Activated CD4-positive, alpha-beta T cell treated with anti-CD3 and anti-CD28 coated beads, Interleukin-2, amount 10 ng/mL, durations not matched to agents 24 days and 14 days (primary cell): ENCODE results near the gene FXYD1. TPM values are rescaled to one million over a fixed set of nuclear protein-coding genes. Genes with fewer than 3 reads are reported as not detected.
A peak's percentile ranks its signal among the peaks of the same experiment; 100 is the strongest.
"Not testable (repeated sequence)": the region's sequence is repeated elsewhere in the genome, so short reads cannot be mapped to it uniquely, and the experiment has no call there.

Experiments
- DNase-seq: peaks from one replicate; pipeline ENCODE4 v3.0.0; 2022
- H3K27ac Mint-ChIP-seq: one replicate; pipeline ENCODE4 v1.8.0; 2022; ENCODE audit warnings: mild to moderate bottlenecking, mixed read lengths
- H3K27me3 Mint-ChIP-seq: one replicate; pipeline ENCODE4 v1.8.0; 2022; ENCODE audit warnings: mixed read lengths
- H3K36me3 Mint-ChIP-seq: one replicate; pipeline ENCODE4 v1.8.0; 2022; ENCODE audit warnings: low read depth, mild to moderate bottlenecking, mixed read lengths
- H3K4me1 Mint-ChIP-seq: one replicate; pipeline ENCODE4 v1.8.0; 2021; ENCODE audit warnings: mixed read lengths
- H3K4me3 Mint-ChIP-seq: one replicate; pipeline ENCODE4 v1.8.0; 2022; ENCODE audit warnings: mild to moderate bottlenecking, moderate library complexity, mixed read lengths
- H3K9me3 Mint-ChIP-seq: one replicate; pipeline ENCODE4 v1.8.0; 2021; ENCODE audit warnings: mixed read lengths
- intact Hi-C: fragments of 100-400 bp; cut with micrococcal nuclease; formaldehyde crosslinking; loops from one replicate; pipeline ENCODE4 v1.15.1; 2023
- total RNA-seq: library from RNA; stranded (reverse); gene quantifications from 2 replicates; pipeline ENCODE4 v1.2.3, GENCODE V29; 2022

Gene FXYD1
- total RNA-seq, 1 donor from 2014 or later = 0.79 TPM

DNA sequence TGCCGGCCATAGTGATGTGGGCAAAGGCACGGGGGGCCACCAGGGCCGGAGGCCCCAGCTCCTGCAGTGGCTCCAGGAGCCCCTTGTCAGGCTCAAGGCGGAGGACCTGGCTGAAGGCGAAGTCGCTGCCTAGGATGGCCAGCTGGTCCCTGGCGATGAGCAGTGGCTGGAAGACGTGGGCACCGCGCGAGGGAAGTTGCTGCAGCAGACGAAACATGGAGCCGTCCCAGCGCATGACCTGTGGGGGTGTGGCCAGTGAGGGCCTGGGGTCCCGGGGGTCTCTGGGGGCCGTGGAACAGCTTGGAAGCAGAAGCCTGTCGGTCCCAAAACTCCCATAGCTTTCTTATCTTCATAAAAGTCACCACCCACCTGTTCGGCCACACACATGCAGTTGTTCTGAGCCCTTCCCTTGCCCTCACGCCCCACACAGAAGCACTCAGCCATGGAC, 13.3 kb upstream of the FXYD1 start:
- Mint-ChIP-seq H3K27me3 (peaks cover 7% of the 10 kb centered on the region), H3K36me3 (no peaks in the 10 kb centered on the region), H3K4me1 (peaks cover 11% of the 10 kb centered on the region), H3K4me3 (no peak overlapping the region), H3K27ac (no peak overlapping the region), H3K9me3 (no peaks in the 10 kb centered on the region)
- DNase-seq = no peak
- intact Hi-C loops = no loop called here

DNA sequence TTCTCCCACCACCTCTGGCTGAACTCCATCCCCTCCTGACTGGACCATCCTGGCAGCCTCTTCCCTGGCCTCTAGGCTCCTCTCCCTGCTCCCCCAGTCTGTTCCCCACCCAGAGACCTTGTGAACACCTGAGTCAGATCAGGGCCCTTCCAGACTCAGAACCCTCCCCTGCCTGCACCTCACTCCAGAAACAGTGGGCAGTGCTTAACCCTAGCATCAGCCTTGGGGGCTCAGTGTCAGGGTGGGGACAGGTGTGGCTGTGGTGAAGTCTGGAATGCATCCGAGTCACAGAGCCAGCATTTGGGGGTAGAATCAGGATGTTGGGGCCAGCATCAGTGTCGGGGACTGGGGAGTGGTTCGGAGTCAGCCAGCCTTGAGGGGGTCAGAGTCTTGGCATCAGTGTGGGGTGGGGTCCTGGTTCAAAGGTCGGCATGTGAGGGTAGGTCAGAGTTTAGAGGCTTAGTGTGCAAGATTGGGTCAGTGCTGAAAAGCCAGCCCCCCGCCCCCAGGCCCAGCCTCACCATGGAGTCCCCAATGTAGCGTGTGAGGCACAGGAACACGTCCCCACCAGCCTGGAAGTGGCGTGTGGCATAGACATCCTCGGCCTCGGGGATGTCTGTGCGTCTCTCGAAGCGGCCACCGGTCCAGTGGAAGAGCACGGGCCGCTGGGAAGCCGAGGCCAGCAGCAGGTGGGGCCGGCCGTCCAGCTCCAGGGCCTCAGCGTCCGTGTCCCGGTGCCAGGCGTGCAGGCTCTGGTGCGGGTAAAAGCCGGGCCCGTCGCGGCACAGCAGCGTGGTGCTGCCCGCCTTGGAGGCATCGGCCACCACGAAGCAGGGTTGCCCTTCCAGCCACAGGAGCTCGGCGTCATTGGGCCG, 12.6 kb upstream of the FXYD1 start:
- DNase-seq = no peak
- Mint-ChIP-seq H3K4me1 (peaks cover 11% of the 10 kb centered on the region), H3K27me3 (peaks cover 7% of the 10 kb centered on the region), H3K36me3 (no peaks in the 10 kb centered on the region), H3K9me3 (no peaks in the 10 kb centered on the region), H3K27ac (no peak overlapping the region), H3K4me3 (peak overlapping the region; percentile 2)
- intact Hi-C loops = no loop called here

DNA sequence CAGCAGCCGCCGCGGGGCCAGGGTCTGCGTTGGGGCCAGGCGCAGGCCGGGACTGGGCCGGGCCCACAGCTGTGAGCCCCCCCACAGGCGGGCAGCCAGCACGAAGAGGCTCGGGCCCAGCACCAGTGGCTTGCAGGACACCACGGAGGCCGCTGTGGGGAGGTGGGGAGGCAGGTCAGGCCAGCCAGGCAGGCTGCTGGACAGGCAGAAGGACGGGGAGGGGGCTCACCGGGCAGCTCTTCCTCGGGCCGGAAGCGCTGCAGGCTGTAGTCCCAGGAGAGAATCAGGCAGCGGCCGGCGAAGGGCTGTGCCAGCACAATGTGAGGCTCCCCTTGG, 12.0 kb upstream of the FXYD1 start:
- Mint-ChIP-seq H3K9me3 (no peaks in the 10 kb centered on the region), H3K4me3 (no peak overlapping the region), H3K4me1 (peaks cover 11% of the 10 kb centered on the region), H3K27me3 (peaks cover 7% of the 10 kb centered on the region), H3K36me3 (no peaks in the 10 kb centered on the region), H3K27ac (no peak overlapping the region)
- no peak for DNase-seq
- intact Hi-C loops = no loop called here

DNA sequence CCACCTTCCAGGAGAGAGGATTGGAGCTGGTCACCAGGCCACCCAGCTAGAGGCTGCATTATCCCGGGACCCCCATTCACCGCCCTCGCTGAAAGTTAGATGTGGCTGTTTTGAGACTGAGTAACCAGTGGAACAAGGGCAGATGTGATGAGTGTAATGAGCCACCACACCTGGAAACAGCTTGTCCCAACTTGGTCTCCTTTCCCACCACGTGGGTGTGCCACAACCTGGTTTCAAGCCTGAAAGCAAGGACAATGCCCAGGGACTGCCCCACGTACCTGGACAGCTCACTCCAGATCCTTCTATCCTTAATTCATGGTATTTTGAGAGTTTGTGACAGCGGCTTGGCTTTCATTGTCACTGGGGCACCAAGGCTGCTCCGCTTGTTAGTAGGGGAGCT, 10.8 kb upstream of the FXYD1 start:
- Mint-ChIP-seq H3K4me1 (peaks cover 11% of the 10 kb centered on the region), H3K9me3 (peaks cover 6% of the 10 kb centered on the region), H3K27ac (no peak overlapping the region), H3K4me3 (no peak overlapping the region), H3K36me3 (no peaks in the 10 kb centered on the region), H3K27me3 (peaks cover 5% of the 10 kb centered on the region)
- intact Hi-C loops = no loop called here
- no peak for DNase-seq

DNA sequence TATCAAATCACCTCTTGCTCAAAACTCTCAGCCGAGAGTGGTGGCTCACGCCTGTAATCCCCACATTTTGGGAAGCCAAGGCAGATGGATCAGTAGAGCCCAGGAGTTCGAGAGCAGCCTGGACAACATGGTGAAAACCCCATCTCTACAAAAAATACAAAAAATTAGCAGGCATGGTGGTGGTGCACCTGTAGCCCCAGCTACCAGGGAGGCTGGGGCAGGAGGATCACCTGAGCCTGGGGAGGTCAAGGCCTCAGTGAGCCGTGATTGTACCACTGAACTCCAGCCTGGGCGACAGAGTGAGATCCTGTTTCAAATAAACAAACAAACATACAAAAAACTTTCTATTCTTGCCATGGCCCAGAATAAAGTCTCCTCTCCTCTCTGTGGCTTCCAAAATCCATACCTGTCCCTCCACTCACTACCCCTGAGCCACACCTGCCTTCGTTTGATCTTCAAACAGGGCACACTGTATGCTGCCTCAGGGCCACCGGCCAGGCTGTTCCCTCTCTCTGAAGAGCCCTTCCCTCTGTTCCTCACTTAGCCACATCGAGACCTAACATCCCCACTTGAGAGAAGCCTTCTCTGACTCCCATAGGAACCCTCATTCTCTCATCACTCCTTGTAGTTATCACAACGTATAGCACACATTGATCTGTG, 10.1 kb upstream of the FXYD1 start:
- Mint-ChIP-seq H3K27ac (no peak overlapping the region), H3K4me3 (no peak overlapping the region), H3K4me1 (peaks cover 11% of the 10 kb centered on the region), H3K27me3 (peaks cover 5% of the 10 kb centered on the region), H3K36me3 (no peaks in the 10 kb centered on the region), H3K9me3 (peaks cover 9% of the 10 kb centered on the region)
- no peak for DNase-seq
- intact Hi-C loops = no loop called here

DNA sequence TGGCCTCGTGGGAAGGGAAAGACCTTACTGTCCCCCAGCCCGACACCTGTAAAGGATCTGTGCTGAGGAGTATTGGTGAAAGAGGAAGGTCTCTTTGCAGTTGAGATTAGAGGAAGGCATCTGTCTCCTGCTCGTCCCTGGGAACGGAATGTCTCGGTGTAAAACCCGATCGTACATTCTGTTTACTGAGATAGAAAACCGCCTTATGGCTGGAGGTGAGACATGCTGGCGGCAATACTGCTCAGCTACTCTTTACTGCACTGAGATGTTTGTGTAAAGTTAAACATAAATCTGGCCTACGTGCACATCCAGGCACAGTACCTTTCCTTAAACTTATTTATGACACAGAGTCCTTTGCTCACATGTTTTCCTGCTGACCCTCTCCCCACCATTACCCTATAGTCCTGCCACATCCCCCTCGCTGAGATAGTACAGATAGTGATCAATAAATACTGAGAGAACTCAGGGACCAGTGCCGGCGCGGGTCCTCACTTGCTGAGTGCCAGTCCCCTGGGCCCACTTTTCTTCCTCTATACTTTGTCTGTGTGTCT, 8.8 kb upstream of the FXYD1 start:
- H3K4me3 Mint-ChIP-seq, H3K27ac Mint-ChIP-seq, intact Hi-C loops, H3K9me3 Mint-ChIP-seq, H3K36me3 Mint-ChIP-seq, DNase-seq, H3K4me1 Mint-ChIP-seq, H3K27me3 Mint-ChIP-seq: not testable (repeated sequence)

DNA sequence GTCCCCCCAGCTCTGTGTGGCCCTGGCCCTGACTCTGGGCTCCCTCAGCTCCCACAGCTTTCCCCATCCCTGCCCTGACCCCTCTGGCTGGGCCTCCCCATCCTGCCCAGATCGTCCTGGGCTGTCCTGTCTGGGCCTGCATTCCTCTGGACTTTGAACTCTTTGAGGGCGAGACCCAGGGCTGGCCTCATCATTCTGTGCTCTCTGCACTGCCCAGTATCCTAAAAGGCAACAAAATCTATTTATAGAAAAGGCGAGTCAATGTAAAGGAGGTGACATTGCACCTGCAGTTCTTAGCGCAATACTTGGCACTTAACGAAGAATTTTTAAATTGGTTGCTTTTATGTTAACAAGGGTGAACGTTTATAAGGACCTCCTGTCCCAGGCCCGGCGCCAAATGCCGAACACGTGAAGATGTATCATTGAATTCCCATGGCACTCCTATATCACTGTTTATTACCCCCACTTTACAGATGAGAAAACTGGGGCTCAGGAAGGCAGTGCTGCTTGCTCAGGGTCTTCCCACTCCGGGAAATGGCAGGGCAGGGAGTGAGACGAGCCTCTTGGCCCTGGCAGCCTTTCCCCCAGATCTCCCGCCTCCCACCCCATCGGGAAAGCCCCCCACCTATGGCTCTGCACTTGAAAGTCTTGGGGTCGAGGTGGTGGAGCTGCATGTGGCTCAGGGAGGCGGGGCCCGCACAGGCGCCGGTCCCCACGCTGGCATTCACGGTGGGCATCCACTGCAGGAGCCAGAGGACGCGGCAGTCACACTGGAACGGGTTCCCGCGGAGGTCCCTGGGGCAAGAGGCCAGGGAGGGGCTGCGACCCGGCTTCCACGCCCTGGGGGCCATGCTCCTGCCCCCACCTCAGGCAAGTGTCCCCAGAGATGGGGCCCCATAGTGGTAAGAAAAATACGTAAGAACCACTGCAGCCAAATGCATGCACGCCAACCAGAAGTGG, 7.6 kb upstream of the FXYD1 start:
- intact Hi-C loops = no loop called here
- no peaks in the 10 kb centered on the region for H3K36me3 Mint-ChIP-seq
- H3K4me1 Mint-ChIP-seq = peaks cover 6% of the 10 kb centered on the region
- H3K4me3 Mint-ChIP-seq = no peak overlapping the region
- H3K27me3 Mint-ChIP-seq = peaks cover 7% of the 10 kb centered on the region
- DNase-seq = no peak
- peaks cover 9% of the 10 kb centered on the region for H3K9me3 Mint-ChIP-seq
- no peak overlapping the region for H3K27ac Mint-ChIP-seq

DNA sequence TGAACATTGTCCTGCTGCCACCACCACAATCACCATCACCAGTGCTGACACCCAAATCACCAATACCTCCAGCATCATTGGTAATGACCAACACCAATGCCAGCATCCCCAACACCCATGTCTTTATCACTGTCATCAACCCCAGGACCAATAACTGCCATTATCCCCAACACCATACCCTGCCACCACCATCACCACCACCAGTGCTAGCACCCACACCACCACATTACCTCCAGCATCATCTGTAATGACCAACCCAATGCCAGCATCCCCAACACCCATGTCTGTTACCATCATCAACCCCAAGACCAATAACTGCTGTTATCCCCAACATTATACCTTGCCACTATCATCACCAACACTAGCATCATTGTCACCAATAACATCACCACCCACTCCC, 6.4 kb upstream of the FXYD1 start:
- intact Hi-C loops = no loop called here
- no peak overlapping the region for H3K27ac Mint-ChIP-seq
- no peak overlapping the region for H3K4me3 Mint-ChIP-seq

DNA sequence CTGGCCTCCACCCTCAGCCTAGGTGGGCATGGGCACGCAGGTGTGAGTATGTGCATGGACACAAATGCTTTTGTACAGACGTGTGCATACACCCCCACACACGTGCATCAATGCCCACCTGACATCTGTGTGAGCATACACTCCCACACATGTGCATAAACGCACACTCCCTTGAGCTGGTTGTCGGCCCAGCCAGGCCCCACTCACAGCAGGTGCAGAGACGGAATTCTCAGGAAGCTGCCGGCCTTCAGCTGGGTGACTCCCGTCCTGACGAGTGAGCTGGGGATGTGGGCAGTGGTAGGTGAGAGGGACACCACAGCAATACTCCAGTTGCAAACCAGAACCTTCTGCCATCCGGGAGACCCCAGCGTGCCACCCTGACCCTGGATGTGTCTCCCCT, 4.8 kb upstream of the FXYD1 start:
- DNase-seq = no peak
- Mint-ChIP-seq H3K27ac (no peak overlapping the region), H3K36me3 (no peaks in the 10 kb centered on the region), H3K4me1 (peaks cover 7% of the 10 kb centered on the region), H3K9me3 (peaks cover 9% of the 10 kb centered on the region), H3K4me3 (no peak overlapping the region), H3K27me3 (peaks cover 12% of the 10 kb centered on the region)
- intact Hi-C loops = no loop called here

More for the DNA sequence above, 6.4 kb upstream of the FXYD1 start:
- no peaks in the 10 kb centered on the region for H3K36me3 Mint-ChIP-seq
- no peak for DNase-seq
- peaks cover 6% of the 10 kb centered on the region for H3K4me1 Mint-ChIP-seq
- H3K9me3 Mint-ChIP-seq = peaks cover 9% of the 10 kb centered on the region
- H3K27me3 Mint-ChIP-seq = peaks cover 10% of the 10 kb centered on the region

DNA sequence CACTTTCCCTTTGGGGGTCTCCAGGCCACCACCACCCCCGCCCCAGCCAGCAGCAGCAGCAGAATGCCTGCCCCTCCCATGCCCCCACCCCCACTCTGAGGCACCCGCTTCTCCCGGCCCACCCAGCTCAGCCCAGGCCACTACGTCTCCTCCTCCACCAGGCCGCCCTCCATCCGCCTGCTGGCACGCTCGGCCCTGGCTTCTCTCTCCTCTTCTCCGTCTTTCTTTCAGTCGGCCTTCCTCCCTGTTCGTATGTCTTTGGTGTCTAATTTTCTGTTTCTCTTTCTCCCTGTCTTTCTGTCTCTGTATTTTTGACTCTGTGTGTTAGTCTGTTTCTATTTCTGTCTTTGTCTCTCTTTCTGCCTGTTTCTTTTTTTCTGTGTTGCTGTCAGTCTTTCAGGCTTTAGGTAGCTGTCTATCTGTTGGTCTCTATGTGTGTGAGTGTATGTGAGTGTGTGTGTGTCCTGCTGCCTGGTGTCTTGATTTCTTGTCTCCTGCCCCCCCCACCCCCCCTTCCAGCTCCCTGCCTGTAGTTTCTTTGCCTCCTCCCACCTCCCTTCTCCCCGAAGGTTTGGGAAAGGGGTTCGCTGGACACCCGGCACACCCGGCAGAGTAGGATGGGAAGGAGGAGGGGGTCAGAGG, 3.9 kb upstream of the FXYD1 start, which contains the start of gene LGI4:
TSS of gene LGI4 (minus strand) at position 459 of the 642 bp plus-strand sequence. CDS start at position 80, 379 bp downstream.
- intact Hi-C loops = loop anchor here (1.0 kb wide), 2 partner anchors 20 to 67 kb away; no protein-coding TSS in a partner anchor

DNA sequence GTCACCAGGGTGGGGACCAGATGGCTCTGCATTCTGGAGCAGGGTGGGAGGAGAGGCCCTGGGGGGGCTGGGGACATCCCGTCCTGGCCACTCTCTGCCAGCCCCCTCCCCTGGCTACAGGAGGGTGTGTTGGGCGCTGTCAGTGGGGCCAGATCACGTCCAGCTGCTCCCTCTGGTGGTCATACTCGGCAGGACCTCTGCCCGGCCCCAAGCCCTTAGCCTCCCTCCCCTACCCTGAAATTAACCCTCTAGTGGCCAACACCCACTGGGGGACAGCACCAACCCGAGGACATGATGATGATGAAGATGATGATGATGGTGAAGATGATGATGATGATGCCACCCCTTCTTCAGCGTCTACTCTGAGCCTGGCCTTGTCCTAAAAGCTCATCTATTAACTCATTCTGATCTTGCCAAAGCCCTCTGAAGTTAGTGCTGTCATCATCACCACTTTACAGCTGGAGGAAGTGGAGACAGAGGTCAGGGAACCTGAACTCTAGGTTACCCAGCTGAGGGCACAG, 3.2 kb upstream of the FXYD1 start:
- intact Hi-C loops = loop anchor here (1.0 kb wide), 2 partner anchors 21 to 68 kb away; no protein-coding TSS in a partner anchor
- Mint-ChIP-seq H3K9me3 (peaks cover 9% of the 10 kb centered on the region), H3K4me1 (peaks cover 7% of the 10 kb centered on the region), H3K27ac (no peak overlapping the region), H3K4me3 (no peak overlapping the region), H3K36me3 (no peaks in the 10 kb centered on the region), H3K27me3 (peaks cover 8% of the 10 kb centered on the region)
- peak; percentile 90 for DNase-seq

More for the DNA sequence above, 3.9 kb upstream of the FXYD1 start, which contains the start of gene LGI4:
- peaks cover 9% of the 10 kb centered on the region for H3K9me3 Mint-ChIP-seq
- H3K4me3 Mint-ChIP-seq = no peak within 1 kb of the TSS
- peaks cover 10% of the 10 kb centered on the region for H3K27me3 Mint-ChIP-seq
- H3K36me3 Mint-ChIP-seq = no peaks in the 10 kb centered on the region
- peaks cover 7% of the 10 kb centered on the region for H3K4me1 Mint-ChIP-seq
- no peak for DNase-seq
- no peak within 1 kb of the TSS for H3K27ac Mint-ChIP-seq

DNA sequence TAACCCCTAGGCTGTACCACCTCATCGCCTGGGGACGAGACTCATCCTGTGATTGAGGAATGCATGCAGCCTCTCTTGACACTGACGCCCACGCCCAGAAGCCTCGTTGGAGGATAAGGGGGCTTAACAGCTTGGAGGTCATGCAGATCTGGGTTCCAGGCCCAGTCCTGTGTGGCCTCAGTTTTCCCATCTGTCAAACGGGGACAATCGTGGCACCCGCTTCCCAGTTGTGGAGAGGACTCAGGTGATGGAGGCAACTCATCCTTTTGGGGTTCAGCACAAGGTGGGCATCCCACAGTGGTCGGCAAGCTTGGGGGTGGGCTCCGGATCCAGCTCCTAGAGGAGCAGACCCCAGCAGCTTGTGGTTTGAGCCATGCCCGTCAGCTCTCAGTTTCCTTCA, 2.4 kb upstream of the FXYD1 start:
- no peaks in the 10 kb centered on the region for H3K36me3 Mint-ChIP-seq
- H3K4me3 Mint-ChIP-seq = no peak overlapping the region
- intact Hi-C loops = no loop called here

More for the DNA sequence above, 2.4 kb upstream of the FXYD1 start:
- H3K9me3 Mint-ChIP-seq = peaks cover 9% of the 10 kb centered on the region
- DNase-seq = no peak
- H3K4me1 Mint-ChIP-seq = peaks cover 13% of the 10 kb centered on the region
- H3K27me3 Mint-ChIP-seq = peaks cover 10% of the 10 kb centered on the region
- H3K27ac Mint-ChIP-seq = no peak overlapping the region
